ENCODE results near the gene RABEP2.
"Not testable (repeated sequence)": the region's sequence is repeated elsewhere in the genome, so short reads cannot be mapped to it uniquely, and the experiment has no call there.

Gene RABEP2

DNA sequence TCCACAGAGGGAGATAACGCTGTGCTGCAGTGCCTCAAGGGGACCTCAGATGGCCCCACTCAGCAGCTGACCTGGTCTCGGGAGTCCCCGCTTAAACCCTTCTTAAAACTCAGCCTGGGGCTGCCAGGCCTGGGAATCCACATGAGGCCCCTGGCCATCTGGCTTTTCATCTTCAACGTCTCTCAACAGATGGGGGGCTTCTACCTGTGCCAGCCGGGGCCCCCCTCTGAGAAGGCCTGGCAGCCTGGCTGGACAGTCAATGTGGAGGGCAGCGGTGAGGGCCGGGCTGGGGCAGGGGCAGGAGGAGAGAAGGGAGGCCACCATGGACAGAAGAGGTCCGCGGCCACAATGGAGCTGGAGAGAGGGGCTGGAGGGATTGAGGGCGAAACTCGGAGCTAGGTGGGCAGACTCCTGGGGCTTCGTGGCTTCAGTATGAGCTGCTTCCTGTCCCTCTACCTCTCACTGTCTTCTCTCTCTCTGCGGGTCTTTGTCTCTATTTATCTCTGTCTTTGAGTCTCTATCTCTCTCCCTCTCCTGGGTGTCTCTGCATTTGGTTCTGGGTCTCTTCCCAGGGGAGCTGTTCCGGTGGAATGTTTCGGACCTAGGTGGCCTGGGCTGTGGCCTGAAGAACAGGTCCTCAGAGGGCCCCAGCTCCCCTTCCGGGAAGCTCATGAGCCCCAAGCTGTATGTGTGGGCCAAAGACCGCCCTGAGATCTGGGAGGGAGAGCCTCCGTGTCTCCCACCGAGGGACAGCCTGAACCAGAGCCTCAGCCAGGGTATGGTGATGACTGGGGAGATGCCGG lies 7.5 kb upstream of the RABEP2 start:
- DNase-seq = no peak

DNA sequence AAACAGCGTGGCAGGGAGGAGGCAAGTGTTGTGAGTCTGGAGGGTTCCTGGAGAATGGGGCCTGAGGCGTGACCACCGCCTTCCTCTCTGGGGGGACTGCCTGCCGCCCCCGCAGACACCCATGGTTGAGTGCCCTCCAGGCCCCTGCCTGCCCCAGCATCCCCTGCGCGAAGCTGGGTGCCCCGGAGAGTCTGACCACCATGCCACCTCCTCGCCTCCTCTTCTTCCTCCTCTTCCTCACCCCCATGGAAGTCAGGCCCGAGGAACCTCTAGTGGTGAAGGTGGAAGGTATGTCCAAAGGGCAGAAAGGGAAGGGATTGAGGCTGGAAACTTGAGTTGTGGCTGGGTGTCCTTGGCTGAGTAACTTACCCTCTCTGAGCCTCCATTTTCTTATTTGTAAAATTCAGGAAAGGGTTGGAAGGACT lies 6.8 kb upstream of the RABEP2 start, which contains the start of gene CD19:
CD19 (plus strand) TSS at position 171 of the 425 bp plus-strand sequence; CDS start at position 201, 30 bp downstream.
- no peak for DNase-seq

DNA sequence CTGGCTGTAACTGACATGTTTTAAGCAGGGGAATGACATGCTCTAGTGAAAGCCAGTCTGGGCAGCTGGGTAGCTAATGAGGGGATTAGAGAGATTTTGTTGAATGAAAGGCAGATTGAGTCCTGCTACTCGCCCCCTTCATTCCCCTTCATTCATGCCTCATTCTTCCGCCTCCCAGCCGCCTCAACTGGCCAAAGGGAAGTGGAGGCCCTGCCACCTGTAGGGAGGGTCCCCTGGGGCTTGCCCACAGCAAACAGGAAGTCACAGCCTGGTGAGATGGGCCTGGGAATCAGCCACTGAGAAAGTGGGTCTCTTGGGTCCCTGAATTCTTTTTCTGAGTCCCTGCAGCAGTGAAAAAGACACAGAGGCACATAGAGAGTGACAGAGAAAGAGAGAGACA lies 5.6 kb upstream of the RABEP2 start:
- DNase-seq = no peak

DNA sequence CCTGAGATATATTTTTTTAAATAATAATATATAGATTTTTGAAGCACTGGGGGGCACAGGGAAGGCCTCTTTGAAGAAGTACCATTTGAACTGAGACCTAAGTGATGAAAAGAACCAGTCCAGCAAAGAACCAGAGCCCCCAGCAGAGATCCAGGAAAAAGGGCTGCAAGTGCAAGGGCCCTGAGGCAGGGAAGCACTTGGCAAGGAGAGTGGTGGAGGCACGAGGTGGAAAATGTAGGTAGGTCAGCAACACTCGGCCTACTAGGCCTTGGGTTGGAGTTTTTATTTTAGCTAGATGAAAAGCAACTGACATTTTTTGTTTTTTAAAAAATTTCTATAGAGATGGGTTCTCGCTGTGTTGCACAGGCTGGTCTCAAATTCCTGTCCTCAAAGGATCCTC lies 5.2 kb upstream of the RABEP2 start:
- DNase-seq = no peak

DNA sequence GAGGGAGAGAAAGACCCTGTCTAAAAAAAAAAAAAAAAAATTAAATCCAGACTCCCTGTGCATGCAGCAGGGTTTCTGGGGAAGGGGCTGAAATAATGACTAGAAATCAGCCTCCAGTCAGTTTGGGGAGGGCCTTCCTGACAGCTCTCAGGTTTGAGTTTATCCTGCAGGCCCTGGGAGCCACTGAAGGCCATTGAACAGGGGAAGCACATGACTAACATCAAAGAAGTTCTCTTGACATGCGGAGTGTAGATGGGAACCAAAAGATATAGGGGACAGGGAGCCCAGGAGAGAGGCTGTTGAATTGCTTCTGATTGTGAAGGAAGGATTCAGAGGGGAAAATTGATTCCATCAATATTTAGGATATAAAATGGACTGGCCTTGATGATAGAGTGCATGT lies 2.8 kb upstream of the RABEP2 start:
- no peak for DNase-seq

DNA sequence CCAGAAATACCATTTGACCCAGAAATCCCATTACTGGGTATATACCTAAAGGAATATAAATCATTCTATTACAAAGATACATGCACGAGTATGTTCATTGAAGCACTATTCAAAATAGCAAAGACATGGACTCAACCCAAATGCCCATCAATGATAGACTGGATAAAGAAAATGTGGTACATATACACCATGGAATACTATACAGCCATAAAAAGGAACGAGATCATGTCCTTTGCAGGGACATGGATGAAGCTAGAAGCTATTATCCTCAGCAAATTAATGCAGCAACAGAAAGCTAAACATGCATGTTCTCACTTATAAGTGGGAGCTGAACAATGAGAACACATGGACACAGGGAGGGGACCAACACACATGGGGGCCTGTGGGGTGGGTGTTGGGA lies 1.2 kb upstream of the RABEP2 start:
- DNase-seq = not testable (repeated sequence)

DNA sequence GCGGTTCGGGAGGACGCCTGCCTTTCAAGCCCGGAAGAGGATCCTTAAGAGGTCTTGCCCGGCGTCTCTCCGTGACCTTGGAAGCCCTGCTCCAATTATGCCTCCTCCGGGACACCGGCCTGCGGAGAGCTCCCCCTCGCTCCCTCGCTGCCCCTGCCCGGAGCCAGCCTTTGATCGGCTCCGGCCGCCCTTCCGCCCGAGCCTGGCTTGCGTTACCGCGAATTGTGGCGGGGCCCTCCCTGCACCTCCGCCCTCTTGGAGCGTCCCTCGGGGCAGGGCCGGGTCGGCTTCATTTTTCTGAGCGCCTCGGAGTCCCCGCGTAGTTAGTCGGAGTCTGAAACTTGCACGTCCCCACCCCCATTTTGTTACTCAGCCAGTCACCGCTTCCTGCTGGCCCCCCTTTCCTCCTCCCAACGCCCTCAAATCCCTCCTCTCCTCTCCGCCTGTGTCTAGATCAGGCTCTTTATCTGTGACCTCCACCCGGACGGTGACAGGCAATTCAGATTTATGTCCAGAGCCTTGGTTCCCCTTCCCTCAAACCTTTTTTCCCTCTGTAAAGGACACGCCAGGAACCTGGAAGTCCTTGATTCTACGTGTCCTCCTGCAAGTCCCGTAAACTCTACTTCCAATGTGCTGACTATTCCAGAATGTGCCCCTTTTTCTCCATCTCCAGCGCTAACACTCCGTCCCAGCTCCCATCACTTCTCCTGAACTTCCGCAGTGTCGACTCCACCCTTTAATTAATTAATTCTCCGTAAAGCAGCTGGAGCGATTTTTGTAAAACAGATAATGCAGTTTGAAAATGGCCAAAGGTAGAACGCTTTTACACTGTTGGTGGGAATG lies 569 bp upstream of the RABEP2 start:
- peak; percentile 81 for DNase-seq

DNA sequence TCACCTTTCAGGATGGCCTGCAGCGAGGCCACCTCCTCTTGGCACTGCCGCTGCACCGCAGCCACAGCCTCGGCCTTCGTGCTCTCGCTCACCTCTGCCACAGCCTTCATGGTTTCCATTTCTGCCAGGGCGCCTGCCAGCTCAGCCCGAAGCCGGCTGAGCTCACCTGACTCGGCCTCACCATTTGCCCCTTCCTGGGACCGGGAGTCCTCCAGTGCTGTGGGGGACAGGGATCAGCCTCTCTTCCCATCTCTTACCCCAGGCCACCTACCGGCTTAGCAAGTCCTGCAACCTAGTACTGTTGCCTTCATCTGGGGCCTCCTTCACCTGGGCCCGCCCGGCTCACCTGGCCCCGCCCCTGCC lies 658 bp downstream of the RABEP2 start:
- no peak for DNase-seq

DNA sequence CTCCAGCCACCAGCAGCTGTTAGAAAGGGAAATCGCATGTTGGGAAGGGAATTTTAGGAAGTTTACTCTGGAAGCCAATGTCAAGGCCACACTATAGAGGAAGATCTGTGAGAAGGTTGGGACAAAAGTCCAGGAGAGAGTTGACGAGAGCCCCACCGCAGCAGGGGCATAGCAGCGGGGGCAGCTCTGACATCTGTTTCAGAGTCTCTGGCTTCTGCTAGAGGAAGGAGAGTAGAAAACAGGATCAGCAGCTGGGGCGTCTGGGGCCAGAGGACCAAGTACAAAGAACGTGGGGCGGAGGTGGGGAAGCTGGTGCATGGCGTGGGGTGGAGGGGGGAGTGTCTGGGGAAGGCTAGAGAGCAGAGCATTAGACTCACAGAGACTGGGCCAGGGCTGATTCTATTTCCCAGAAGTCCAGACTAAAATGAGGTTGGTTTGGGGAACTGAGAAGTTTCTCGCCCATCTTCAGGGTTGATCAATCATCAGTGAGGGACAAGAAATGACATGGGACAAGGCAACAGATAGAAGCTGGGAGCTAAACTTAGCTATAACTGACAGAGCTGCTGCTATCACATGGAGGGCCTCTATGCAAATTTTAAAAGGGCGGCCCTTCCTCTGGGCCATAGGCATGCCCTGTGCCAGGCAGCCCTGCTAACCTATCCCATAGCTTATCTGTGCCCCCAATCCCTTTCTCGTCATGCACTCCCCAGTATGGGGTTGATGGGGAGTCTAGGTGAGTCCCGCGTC lies 1.2 kb downstream of the RABEP2 start:
- DNase-seq = no peak

DNA sequence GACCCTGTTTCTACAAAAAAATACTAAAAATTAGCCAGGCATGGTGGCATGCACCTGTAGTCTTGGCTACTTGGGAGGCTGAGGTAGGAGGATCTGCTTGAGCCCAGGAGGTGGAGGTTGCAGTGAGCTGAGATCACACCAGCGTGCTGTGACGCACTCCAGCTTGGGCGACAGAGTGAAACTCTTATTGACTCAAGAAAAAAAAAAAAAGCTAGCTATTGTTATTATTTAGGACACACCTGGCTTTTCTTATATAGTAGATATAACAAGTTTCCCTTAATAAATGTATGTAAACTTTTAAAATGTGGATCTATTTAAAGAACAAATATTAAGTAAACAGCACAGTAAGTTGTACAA lies 1.8 kb downstream of the RABEP2 start:
- no peak for DNase-seq

DNA sequence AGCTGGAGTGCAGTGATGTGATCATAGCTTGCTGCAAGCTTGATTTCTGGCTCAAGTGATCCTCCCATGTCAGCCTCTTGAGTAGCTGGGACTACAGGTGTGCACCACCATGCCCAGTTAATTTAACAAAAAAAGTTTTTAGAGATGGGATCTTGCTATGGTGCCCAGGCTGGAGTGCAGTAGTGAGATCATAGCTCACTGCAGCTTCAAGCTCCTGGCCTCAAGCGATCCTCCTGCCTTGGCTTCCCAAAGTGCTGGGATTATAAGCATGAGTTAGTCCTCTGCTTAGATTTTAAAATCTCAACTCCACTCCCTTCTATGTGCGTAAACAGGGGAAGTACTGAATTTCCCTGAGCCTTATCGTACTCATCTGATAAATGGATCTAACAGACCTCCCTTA lies 6.3 kb downstream of the RABEP2 start:
- DNase-seq = no peak

DNA sequence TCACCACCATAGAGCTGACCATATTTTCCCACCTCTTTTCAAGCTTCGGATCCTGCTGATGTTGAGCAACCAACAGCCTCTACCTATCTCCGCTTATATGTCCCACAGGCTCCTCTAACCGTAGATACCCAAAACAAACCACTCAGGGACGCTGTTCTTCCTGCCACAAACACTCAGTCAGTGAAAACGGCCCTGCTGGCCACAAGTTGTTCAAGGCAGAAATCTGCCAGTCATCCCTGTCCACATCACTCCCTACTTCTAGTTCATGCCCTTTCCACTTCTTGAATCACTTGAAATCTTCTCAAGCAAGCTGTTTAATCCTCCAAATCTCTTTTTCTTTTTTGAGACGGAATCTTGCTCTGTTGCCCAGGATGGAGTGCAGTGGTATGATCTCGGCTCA lies 7.9 kb downstream of the RABEP2 start:
- DNase-seq = no peak

DNA sequence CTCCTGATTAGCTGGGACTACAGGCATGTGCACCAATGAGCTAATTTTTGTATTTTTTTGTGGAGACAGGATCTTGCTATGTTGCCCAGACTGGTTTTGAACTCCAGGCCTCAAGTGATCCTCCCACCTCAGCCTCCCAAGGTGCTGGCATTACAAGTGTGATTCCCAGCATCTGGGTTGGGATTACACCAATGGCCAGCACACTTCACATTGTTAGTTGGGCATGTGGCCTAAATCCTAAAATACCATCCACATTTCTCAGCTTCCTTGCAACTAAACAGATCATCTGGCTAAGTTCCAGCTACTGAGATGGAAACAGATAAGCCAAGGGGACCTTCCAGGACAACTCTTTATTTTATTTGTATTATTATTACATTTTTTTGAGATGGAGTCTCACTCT lies 9.9 kb downstream of the RABEP2 start:
- DNase-seq = no peak

DNA sequence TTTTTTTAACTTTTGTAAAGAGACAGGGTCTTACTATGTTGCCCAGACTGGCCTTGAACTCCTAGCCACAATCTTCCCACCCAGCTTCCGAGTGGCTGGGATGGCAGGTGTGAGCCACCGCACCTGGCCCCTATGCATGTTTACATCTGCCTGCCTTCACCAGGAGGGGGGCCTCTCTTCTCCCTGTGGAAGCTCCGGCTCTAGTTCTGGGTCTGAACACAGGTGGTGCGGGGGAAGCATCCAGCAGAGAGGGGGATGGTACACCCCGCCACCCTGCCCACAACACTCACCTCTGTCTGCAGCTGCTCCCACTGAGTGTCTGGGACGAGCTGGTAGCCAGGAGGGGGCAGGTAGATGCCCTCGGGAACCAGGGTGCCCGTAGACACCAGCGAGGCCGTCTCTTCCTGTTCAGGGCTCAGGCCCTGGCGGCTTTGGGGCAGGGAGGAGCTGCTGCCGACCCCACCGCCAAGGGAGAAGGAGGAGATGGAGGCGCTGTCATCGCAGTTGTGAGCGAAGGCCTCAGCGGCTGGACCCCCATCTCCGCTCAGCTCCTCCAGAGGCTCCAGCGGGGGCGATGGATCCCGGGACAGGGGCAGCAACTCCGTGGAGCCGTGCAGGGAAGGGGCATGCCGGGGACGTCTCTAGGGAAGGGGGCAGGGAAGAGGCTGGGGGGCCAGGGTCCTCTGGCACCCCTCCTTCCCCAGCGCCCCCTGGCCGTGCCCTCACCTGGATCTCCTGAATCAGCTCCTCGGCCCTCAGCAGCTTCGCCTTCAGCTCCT lies 10.9 kb downstream of the RABEP2 start:
- no peak for DNase-seq

DNA sequence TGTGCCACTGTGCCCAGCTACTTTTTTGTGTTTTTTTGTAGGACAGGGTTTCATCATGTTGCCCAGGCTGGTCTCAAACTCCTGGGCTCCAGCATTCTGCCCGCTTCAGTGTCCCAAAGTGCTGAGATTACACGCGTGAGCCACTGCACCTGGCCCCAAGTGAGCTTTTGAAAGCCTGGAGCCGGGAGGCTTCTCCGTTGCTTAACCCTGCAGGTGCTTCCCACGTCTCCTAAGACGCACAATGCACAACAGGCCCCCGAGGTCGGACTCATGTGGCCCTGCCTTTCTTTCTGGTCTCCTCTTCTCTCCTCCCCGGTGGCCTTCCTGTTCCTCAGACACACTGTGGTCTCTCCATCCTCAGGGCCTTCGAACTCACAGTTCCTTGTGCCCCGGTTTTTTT lies 12.5 kb downstream of the RABEP2 start:
- DNase-seq = no peak

DNA sequence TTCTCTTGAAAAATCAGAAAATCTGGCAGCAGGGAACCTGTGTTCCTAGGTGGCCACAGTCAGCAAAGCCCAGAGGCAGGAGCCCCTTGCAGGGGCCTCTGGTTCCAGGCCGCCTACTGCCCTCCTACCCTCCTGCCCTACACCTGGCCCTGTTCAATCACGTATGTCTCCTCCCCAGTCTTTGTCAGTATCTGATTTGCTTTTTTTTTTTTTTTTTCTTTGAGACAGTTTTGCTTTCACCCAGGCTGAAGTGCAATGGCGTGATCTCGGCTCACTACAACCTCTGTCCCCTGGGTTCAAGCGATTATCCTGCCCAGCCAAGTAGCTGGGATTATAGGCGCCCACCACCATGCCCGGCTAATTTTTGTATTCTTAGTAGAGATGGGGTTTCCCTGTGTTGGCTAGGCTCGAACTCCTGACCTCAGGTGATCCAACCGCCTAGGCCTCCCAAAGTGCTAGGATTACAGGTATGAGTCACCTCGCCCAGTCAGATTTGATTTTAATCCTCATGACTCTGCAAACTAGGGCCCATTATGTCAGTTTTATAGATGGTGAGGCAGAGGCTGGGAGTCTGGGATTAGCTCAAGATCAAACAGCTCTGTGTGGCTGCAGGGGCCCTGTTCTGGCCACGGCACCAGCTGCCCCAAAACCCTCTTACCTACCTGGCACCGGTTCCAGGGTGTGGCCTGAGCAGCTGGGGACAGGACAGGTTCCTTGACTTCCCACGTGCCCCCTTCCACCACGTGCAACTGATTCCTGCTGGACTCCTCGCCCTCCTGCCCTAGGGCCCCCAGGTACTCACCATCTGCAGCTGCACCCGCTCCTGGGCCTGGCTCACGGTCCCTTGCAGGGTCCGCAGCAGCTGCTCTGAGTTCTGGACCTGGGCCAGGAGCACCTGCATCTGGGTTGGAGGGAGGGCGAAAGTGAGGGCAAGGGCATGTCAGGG lies 14.7 kb downstream of the RABEP2 start:
- peak; percentile 24 for DNase-seq

DNA sequence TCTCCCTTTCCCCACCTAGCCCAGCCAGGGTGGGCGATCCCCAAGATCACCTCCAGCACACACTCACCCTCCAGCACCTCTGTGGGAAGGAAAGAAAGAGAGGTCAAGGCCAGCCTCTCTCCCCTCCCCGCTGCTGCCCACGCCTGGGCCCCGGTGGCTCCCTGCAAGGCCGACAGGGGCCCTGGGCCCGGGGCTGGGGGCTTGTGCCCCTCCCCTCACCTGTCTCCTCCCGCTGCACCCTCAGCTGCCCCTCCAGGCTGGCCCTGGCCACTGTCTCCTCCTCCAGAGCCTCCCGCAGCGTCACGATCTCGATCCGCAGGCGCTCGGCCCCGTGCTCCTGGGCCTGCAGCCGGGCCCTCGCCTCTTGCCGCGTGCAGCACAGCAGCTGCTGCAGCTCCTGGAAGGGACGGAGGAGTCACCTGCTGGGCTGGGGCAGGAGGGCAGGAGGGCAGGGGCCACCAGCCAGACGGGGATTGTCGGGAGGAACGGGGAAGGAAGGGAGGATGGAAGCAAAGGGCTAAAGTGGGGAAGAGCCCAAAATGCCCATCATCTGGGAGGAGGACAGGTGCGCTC lies 19.2 kb downstream of the RABEP2 start:
- DNase-seq = no peak

DNA sequence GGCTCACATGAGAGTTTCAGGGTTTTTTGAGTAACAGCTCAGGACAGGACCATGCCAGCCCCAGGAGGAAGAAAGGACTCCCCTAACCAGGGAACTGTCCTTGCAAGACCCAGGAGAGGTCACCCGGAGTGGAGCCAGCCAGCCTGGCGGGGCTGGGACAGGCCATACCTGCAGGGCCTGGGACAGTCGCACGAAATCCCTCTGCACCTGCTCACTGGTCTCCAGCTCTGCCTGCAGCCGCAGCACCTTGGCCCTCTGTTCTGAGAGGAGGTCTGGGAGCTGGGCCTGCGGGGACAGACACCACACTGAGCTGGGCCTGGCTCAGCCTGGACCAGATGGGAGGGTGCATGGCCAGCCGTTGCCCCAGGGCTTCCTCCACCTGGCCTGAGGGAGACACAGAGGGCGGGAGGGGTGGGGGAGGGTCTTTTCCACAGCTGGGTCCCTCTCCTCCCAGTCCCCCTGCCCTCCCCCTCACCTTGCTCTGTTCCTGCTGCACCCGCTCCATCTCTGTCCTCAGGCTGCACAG lies 19.7 kb downstream of the RABEP2 start:
- no peak for DNase-seq

DNA sequence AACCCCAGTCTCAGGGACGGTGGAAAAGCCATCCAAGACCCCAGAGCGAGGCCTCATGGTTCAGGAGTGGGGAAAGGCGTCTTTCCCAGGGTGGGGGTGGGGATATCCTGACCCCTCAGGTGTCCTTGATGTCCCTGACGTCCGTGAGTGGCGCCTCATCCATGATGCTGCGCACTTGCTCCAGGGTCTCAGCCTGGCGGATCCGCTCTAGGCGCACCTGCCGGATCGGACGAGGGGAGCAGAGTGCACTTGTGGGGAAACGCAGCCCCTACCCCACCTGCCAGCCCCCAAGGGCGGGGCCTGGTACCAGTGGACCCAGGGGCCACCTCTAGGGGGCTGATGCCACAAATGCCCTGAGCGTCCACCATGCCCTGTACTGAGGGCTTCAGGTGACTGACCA lies 20.2 kb downstream of the RABEP2 start:
- no peak for DNase-seq

DNA sequence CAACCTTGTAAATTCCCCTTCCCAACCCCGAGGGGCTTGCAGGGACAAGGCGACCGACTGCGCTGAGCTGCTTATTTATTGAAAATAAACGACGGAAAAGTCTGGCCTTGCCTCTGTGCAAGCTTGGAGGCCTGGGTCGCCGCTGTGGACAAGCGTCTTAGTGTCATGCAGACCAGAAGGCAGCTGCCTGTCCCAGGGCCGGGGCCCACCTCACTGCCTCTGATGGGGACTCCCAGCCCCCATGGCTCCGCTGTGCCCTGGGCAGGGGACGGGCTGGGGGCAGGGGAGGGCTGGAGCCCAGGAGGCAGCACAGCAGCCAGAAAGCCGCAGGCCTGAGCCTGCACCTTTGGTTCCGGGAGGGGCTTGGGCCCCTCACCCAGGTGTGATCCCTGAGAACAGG lies 20.7 kb downstream of the RABEP2 start:
- no peak for DNase-seq
